HEK293 (cell line): ENCODE measurements around the gene COL18A1.
A peak's percentile ranks its signal among the peaks of the same experiment; 100 is the strongest.

Experiments
- CTCF ChIA-PET: fragments of 350-600 bp; formaldehyde crosslinking; extraction: SDS; loops from one replicate; lab custom pipeline; 2021; ENCODE audit warnings: antibody characterized with exemption; lab: Yijun Ruan, JAX
- POLR2A ChIA-PET: fragments of 300-600 bp; formaldehyde crosslinking; extraction: SDS; loops from one replicate; lab custom pipeline; 2020; ENCODE audit warnings: antibody characterized with exemption, inconsistent platforms; lab: Yijun Ruan, JAX
- H3K27ac ChIP-seq: fragments of 200-500 bp; sonication (Bioruptor generic); 2 replicates; pipeline ENCODE4 v1.5.1; 2014; ENCODE audit warnings: low read depth, low read length, control low read depth, inconsistent platforms; ENCODE audit errors: extremely low read depth
- H3K36me3 ChIP-seq, 2 experiments: fragments of 200-500 bp in 1 of 2; sonication (Bioruptor generic) in 1 of 2; 1 replicate in 1 of 2; 2 replicates in 1 of 2; pipeline ENCODE4 v1.5.1; 2014 to 2017; ENCODE audit warnings: inconsistent platforms in 2 of 2, low read length in 2 of 2; ENCODE audit not compliant: control insufficient read depth in 2 of 2, insufficient read depth in 1 of 2
- H3K4me1 ChIP-seq: fragments of 200-500 bp; sonication (Bioruptor generic); 2 replicates; pipeline ENCODE4 v1.5.1; 2014; ENCODE audit warnings: mild to moderate bottlenecking, low read length, inconsistent platforms; ENCODE audit not compliant: control insufficient read depth, insufficient read depth
- H3K4me3 ChIP-seq: 2 replicates; pipeline ENCODE4 v1.5.1; 2011; ENCODE audit warnings: low read depth, mild to moderate bottlenecking, control low read depth, low read length, moderate library complexity
- H3K9me3 ChIP-seq: fragments of 200-500 bp; sonication (Bioruptor generic); 2 replicates; pipeline ENCODE4 v1.5.1; 2014; ENCODE audit warnings: low read depth, low read length, inconsistent platforms; ENCODE audit not compliant: control insufficient read depth, insufficient read depth
- EGR2 ChIP-seq: fragments of 450-650 bp; formaldehyde crosslinking; IDR thresholded peaks from 2 replicates; pipeline ENCODE4 v1.5.1; 2016; ENCODE audit warnings: low read depth, missing biosample characterization, missing genetic modification characterization
- GLIS1 ChIP-seq: fragments of 450-650 bp; formaldehyde crosslinking; IDR thresholded peaks from 2 replicates; pipeline ENCODE4 v1.5.1; 2016; ENCODE audit warnings: missing biosample characterization, missing genetic modification characterization
- GLIS2 ChIP-seq: fragments of 450-650 bp; formaldehyde crosslinking; IDR thresholded peaks from 2 replicates; pipeline ENCODE4 v1.5.1; 2016; ENCODE audit warnings: missing biosample characterization, missing genetic modification characterization
- KLF10 ChIP-seq: fragments of 450-650 bp; IDR thresholded peaks from 2 replicates; pipeline ENCODE4 v1.5.1; 2018; ENCODE audit warnings: missing biosample characterization, mild to moderate bottlenecking, missing genetic modification characterization
- KLF9 ChIP-seq: fragments of 450-650 bp; formaldehyde crosslinking; IDR thresholded peaks from 2 replicates; pipeline ENCODE4 v1.5.1; 2016; ENCODE audit warnings: missing biosample characterization, missing genetic modification characterization, low read depth
- OVOL3 ChIP-seq: fragments of 450-650 bp; formaldehyde crosslinking; IDR thresholded peaks from 2 replicates; pipeline ENCODE4 v1.5.1; 2016; ENCODE audit warnings: missing biosample characterization, missing genetic modification characterization
- PRDM10 ChIP-seq: fragments of 450-650 bp; formaldehyde crosslinking; IDR thresholded peaks from 2 replicates; pipeline ENCODE4 v1.5.1; 2016; ENCODE audit warnings: missing biosample characterization, missing genetic modification characterization
- SALL2 ChIP-seq: fragments of 450-650 bp; formaldehyde crosslinking; IDR thresholded peaks from 2 replicates; pipeline ENCODE4 v1.5.0; 2017; ENCODE audit warnings: missing biosample characterization, mild to moderate bottlenecking, missing genetic modification characterization, borderline replicate concordance
- SCRT1 ChIP-seq: fragments of 450-650 bp; formaldehyde crosslinking; IDR thresholded peaks from 2 replicates; pipeline ENCODE4 v1.5.1; 2016; ENCODE audit warnings: missing biosample characterization, missing genetic modification characterization, borderline replicate concordance
- TCF7L2 ChIP-seq: IDR thresholded peaks from 2 replicates; pipeline ENCODE4 v1.6.1; 2011; ENCODE audit warnings: low read depth, mild to moderate bottlenecking, inconsistent platforms, low read length, moderate library complexity, borderline replicate concordance
- ZBTB21 ChIP-seq: fragments of 450-650 bp; formaldehyde crosslinking; IDR thresholded peaks from 2 replicates; pipeline ENCODE4 v1.5.1; 2017; ENCODE audit warnings: missing biosample characterization, missing genetic modification characterization
- ZBTB6 ChIP-seq: fragments of 450-650 bp; formaldehyde crosslinking; IDR thresholded peaks from 2 replicates; pipeline ENCODE4 v1.5.1; 2017; ENCODE audit warnings: missing biosample characterization, missing genetic modification characterization
- ZFHX2 ChIP-seq: fragments of 450-650 bp; formaldehyde crosslinking; conservative IDR thresholded peaks from 2 replicates; pipeline ENCODE4 v1.5.1; 2016; ENCODE audit warnings: missing biosample characterization, missing genetic modification characterization
- ZIC2 ChIP-seq: fragments of 450-650 bp; formaldehyde crosslinking; IDR thresholded peaks from 2 replicates; pipeline ENCODE4 v1.5.1; 2016; ENCODE audit warnings: missing biosample characterization, missing genetic modification characterization
- ZNF138 ChIP-seq: fragments of 450-650 bp; formaldehyde crosslinking; IDR thresholded peaks from 2 replicates; pipeline ENCODE4 v1.5.1; 2016; ENCODE audit warnings: missing biosample characterization, missing genetic modification characterization, borderline replicate concordance
- ZNF221 ChIP-seq: fragments of 450-650 bp; formaldehyde crosslinking; IDR thresholded peaks from 2 replicates; pipeline ENCODE4 v1.5.1; 2017; ENCODE audit warnings: missing biosample characterization, missing genetic modification characterization, borderline replicate concordance
- ZNF266 ChIP-seq: fragments of 450-650 bp; formaldehyde crosslinking; IDR thresholded peaks from 2 replicates; pipeline ENCODE4 v1.5.1; 2016; ENCODE audit warnings: missing biosample characterization, missing genetic modification characterization, low read depth
- ZNF302 ChIP-seq: fragments of 450-650 bp; formaldehyde crosslinking; IDR thresholded peaks from 2 replicates; pipeline ENCODE4 v1.5.1; 2016; ENCODE audit warnings: missing biosample characterization, missing genetic modification characterization, low read depth
- ZNF350 ChIP-seq: fragments of 450-650 bp; formaldehyde crosslinking; IDR thresholded peaks from 2 replicates; pipeline ENCODE4 v1.5.0; 2017; ENCODE audit warnings: missing biosample characterization, mild to moderate bottlenecking, missing genetic modification characterization
- ZNF37A ChIP-seq: fragments of 450-650 bp; IDR thresholded peaks from 2 replicates; pipeline ENCODE4 v1.5.1; 2018; ENCODE audit warnings: missing biosample characterization, missing genetic modification characterization
- ZNF423 ChIP-seq: fragments of 450-650 bp; formaldehyde crosslinking; IDR thresholded peaks from 2 replicates; pipeline ENCODE4 v1.5.1; 2016; ENCODE audit warnings: missing biosample characterization, missing genetic modification characterization
- ZNF501 ChIP-seq: fragments of 450-650 bp; formaldehyde crosslinking; IDR thresholded peaks from 2 replicates; pipeline ENCODE4 v1.5.1; 2016; ENCODE audit warnings: missing biosample characterization, missing genetic modification characterization
- ZNF623 ChIP-seq: fragments of 450-650 bp; formaldehyde crosslinking; IDR thresholded peaks from 2 replicates; pipeline ENCODE4 v1.5.1; 2016; ENCODE audit warnings: missing biosample characterization, missing genetic modification characterization
- ZNF624 ChIP-seq: fragments of 450-650 bp; formaldehyde crosslinking; IDR thresholded peaks from 2 replicates; pipeline ENCODE4 v1.5.1; 2017; ENCODE audit warnings: missing biosample characterization, missing genetic modification characterization
- ZNF626 ChIP-seq: fragments of 450-650 bp; sonication (Bioruptor Pico); formaldehyde crosslinking; IDR thresholded peaks from 2 replicates; pipeline ENCODE4 v1.5.1; 2018; ENCODE audit warnings: missing biosample characterization, missing genetic modification characterization, inconsistent platforms
- ZNF701 ChIP-seq: fragments of 450-650 bp; formaldehyde crosslinking; IDR thresholded peaks from 2 replicates; pipeline ENCODE4 v1.5.1; 2016; ENCODE audit warnings: missing biosample characterization, missing genetic modification characterization
- ZSCAN30 ChIP-seq: fragments of 450-650 bp; IDR thresholded peaks from 2 replicates; pipeline ENCODE4 v1.5.1; 2018; ENCODE audit warnings: missing biosample characterization, mild to moderate bottlenecking, missing genetic modification characterization, moderate library complexity

COL18A1 gene

GRCh38 chr21:45536301-45537081, 131.5 kb downstream of the COL18A1 start:
- TF ChIP-seq ZNF623 (tag by site-specific recombination), result no peak
- no peak for TF ChIP-seq ZNF138 (tag by site-specific recombination)
- no peak for TF ChIP-seq OVOL3 (tag by site-specific recombination)
- no peak for TF ChIP-seq ZNF501 (tag by site-specific recombination)
- TF ChIP-seq ZNF266 (tag by site-specific recombination), result no peak
- TF ChIP-seq ZBTB21 (tag by site-specific recombination), result no peak
- TF ChIP-seq TCF7L2, result no peak
- no peak for TF ChIP-seq KLF10 (tag by site-specific recombination)
- TF ChIP-seq SCRT1, result no peak
- H3K36me3 ChIP-seq, result peaks cover 5 to 55% of the 10 kb centered on the region in 2 experiments; a peak in 2 of 3 replicates
- 0 out of 2 replicates have a peak, but pooled peaks cover 2% of the 10 kb centered on the region for H3K4me1 ChIP-seq
- H3K27ac ChIP-seq, result no peak overlapping the region
- H3K9me3 ChIP-seq, result no peaks in the 10 kb centered on the region
- no peak overlapping the region for H3K4me3 ChIP-seq
- ChIA-PET POLR2A (interaction anchor here (0.5 kb wide), 1 partner anchor 642 kb away, joined by 3 read pairs; no protein-coding TSS in a partner anchor), CTCF (no interaction called here)

GRCh38 chr21:45537111-45537745, 132.3 kb downstream of the COL18A1 start:
- Histone ChIP-seq H3K36me3 (peaks cover 5 to 48% of the 10 kb centered on the region in 2 experiments; a peak in 2 of 3 replicates), H3K4me1 (0 out of 2 replicates have a peak, but pooled peaks cover 2% of the 10 kb centered on the region), H3K27ac (no peak overlapping the region), H3K9me3 (no peaks in the 10 kb centered on the region), H3K4me3 (no peak overlapping the region)
- ChIA-PET POLR2A (no interaction called here), CTCF (no interaction called here)
- TF ChIP-seq GLIS1 (tag by site-specific recombination), result no peak
- TF ChIP-seq ZFHX2, result no peak
- no peak for TF ChIP-seq ZSCAN30 (tag by site-specific recombination)
- peak; percentile 49 for TF ChIP-seq ZIC2
- TF ChIP-seq ZNF423 (tag by site-specific recombination), result no peak
- TF ChIP-seq EGR2, result 0 out of 2 replicates have a peak, but pooled peaks have one; percentile 6
- TF ChIP-seq ZNF626 (tag by site-specific recombination), result no peak

- Histone ChIP-seq H3K36me3 (peaks cover 0 to 45% of the 10 kb centered on the region in 2 experiments; a peak in 2 of 3 replicates), H3K9me3 (no peaks in the 10 kb centered on the region), H3K27ac (no peak overlapping the region), H3K4me3 (no peak overlapping the region), H3K4me1 (0 out of 2 replicates have a peak, but pooled peaks cover 2% of the 10 kb centered on the region)
- POLR2A ChIA-PET, result no interaction called here
- CTCF ChIA-PET, result interaction anchor here (0.6 kb wide), 1 partner anchor 58 kb away, joined by 4 read pairs; no protein-coding TSS in a partner anchor
- TF ChIP-seq ZBTB6 (tag by site-specific recombination), result no peak
- TF ChIP-seq ZNF701 (tag by site-specific recombination), result no peak
- no peak for TF ChIP-seq GLIS2 (tag by site-specific recombination)
- no peak for TF ChIP-seq ZNF221
- TF ChIP-seq PRDM10 (tag by site-specific recombination), result no peak
- no peak for TF ChIP-seq ZNF266 (tag by site-specific recombination)
- TF ChIP-seq SALL2 (tag by site-specific recombination), result no peak
- no peak for TF ChIP-seq ZNF624 (tag by site-specific recombination)
- TF ChIP-seq KLF9 (tag by site-specific recombination), result no peak
- TF ChIP-seq ZNF37A, result no peak
- no peak for TF ChIP-seq ZNF350 (tag by site-specific recombination)
- TF ChIP-seq ZNF302 (tag by site-specific recombination), result no peak
Measured at GRCh38 chr21:45537746-45538291, 132.9 kb downstream of the COL18A1 start.
